Tibial nerve (tissue), 4 donors: ENCODE measurements around the gene ITCH. TPM values are rescaled to one million over a fixed set of nuclear protein-coding genes. Genes with fewer than 3 reads are reported as not detected.
"Not testable (repeated sequence)": the region's sequence is repeated elsewhere in the genome, so short reads cannot be mapped to it uniquely, and the experiment has no call there.

Experiments
- DNase-seq, 2 donors: peaks; one replicate each; pipeline ENCODE4 v3.0.0-alpha.2; 2019; ENCODE audit warnings: low spot score in 2 of 2
- H3K27ac ChIP-seq, 4 donors: fragments of 200-600 bp; sonication (generic) in 3 of 4; one replicate each; pipeline ENCODE4 v1.5.1; 2017 to 2019; ENCODE audit warnings: mild to moderate bottlenecking in 1 of 4
- H3K27me3 ChIP-seq, 2 donors: fragments of 200-600 bp; sonication (generic) in 1 of 2; one replicate each; pipeline versions ENCODE4 v1.5.1 to v1.6.0; 2017 to 2019
- H3K36me3 ChIP-seq, 3 donors: fragments of 200-600 bp; sonication (generic); one replicate each; pipeline ENCODE4 v1.5.1; 2018 to 2019
- H3K4me1 ChIP-seq, 4 donors: fragments of 200-600 bp; sonication (generic) in 3 of 4; one replicate each; pipeline ENCODE4 v1.5.1; 2017 to 2019
- H3K4me3 ChIP-seq, 4 donors: fragments of 200-600 bp; sonication (generic) in 3 of 4; one replicate each; pipeline ENCODE4 v1.5.1; 2017 to 2019; ENCODE audit warnings: mild to moderate bottlenecking in 1 of 4, moderate library complexity in 1 of 4
- H3K9me3 ChIP-seq, 4 donors: fragments of 200-600 bp; sonication (generic) in 3 of 4; one replicate each; pipeline ENCODE4 v1.5.1; 2017 to 2019
- EP300 ChIP-seq, 2 donors: sonication (generic); formaldehyde crosslinking; IDR thresholded peaks; one replicate each; pipeline ENCODE4 v1.6.1; 2017; ENCODE audit warnings: antibody characterized with exemption in 2 of 2, mild to moderate bottlenecking in 1 of 2
- POLR2A ChIP-seq, 2 donors: fragments of 450-650 bp; IDR thresholded peaks; one replicate each; pipeline ENCODE4 v1.6.1; 2017; ENCODE audit warnings: antibody characterized with exemption in 2 of 2, mild to moderate bottlenecking in 2 of 2, moderate library complexity in 2 of 2
- WGBS, 2 donors: methylation state at CpG; one replicate each; pipeline ENCODE4 v1.1.5; 2018; 5-methylcytosine and 5-hydroxymethylcytosine counted together
- total RNA-seq, 4 donors: library from RNA; depleted of rRNA; stranded (reverse); fragments of >200 nt; gene quantifications; one replicate each; pipeline ENCODE4 v1.1.0, GENCODE V29; 2016
- TF ChIP-seq, protein P1 (sequence below), 5 experiments: fragments of 200-600 bp in 3 of 5; fragments of 450-650 bp in 2 of 5; sonication (generic) in 3 of 5; IDR thresholded peaks; one replicate each; pipeline ENCODE4 v1.5.1; 2016 to 2019; ENCODE audit warnings: antibody characterized with exemption in 5 of 5, mild to moderate bottlenecking in 3 of 5, moderate library complexity in 2 of 5

The ITCH gene
- total RNA-seq, 4 donors from 2014 or later = 48.4 to 85.4 (median 62.8) TPM

DNA sequence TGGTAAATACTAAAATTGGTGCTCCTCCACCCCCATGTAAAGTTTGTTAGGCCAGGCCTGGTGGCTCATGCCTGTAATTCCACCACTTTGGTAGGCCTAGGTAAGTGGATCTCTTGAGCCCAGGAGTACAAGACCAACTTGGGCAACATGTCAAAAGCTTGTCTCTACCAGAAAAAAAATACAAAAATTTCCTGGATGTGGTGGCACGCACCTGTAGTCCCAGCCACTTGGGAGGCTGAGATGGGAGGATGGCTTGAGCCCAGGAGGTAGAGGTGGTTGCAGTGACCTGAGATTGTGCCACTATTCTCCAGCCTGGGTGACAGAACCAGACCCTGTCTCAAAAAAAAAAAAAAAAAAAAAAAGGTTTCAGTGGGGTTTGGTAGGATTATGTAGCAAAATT, 41.7 kb downstream of the ITCH start:
- Histone ChIP-seq H3K4me1 (peaks cover 0 to 49% (median 11%) of the 10 kb centered on the region in 4 donors), H3K27ac (no peak overlapping the region), H3K4me3 (no peak overlapping the region), H3K9me3 (no peaks in the 10 kb centered on the region), H3K36me3 (peaks cover 0 to 23% (median 0%) of the 10 kb centered on the region in 3 donors), H3K27me3 (no peaks in the 10 kb centered on the region)
- TF ChIP-seq EP300 (IDR thresholded peaks at IDR 0.05) (no peak), POLR2A (IDR thresholded peaks at IDR 0.05) (no peak)
- TF ChIP-seq, protein P1, sequence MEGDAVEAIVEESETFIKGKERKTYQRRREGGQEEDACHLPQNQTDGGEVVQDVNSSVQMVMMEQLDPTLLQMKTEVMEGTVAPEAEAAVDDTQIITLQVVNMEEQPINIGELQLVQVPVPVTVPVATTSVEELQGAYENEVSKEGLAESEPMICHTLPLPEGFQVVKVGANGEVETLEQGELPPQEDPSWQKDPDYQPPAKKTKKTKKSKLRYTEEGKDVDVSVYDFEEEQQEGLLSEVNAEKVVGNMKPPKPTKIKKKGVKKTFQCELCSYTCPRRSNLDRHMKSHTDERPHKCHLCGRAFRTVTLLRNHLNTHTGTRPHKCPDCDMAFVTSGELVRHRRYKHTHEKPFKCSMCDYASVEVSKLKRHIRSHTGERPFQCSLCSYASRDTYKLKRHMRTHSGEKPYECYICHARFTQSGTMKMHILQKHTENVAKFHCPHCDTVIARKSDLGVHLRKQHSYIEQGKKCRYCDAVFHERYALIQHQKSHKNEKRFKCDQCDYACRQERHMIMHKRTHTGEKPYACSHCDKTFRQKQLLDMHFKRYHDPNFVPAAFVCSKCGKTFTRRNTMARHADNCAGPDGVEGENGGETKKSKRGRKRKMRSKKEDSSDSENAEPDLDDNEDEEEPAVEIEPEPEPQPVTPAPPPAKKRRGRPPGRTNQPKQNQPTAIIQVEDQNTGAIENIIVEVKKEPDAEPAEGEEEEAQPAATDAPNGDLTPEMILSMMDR (IDR thresholded peaks at IDR 0.05) = no peak
- DNase-seq = no peak
- WGBS, 2 donors = 88 to 93% methylated on average over 1 of the region's 1 CpG

DNA sequence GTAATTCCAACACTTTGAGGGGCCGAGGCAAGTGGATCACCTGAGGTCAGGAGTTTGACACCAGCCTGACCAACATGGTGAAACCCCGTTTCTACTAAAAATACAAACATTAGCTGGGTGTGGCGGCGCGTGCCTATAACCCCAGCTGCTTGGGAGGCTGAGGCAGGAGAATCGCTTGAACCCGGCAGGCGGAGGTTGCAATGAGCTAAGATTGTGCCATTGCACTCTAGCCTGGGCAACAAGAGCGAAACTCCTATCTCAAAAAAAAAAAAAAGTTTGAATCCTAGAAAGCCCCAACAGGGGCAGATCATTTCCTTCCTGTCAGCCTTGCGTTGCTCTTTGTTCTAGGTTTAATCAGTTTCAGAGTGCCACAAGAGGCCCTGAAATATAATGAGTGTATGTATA, 42.2 kb downstream of the ITCH start:
- not testable (repeated sequence) for H3K27me3 ChIP-seq, H3K9me3 ChIP-seq, H3K27ac ChIP-seq, H3K4me3 ChIP-seq, DNase-seq
- 87 to 88% methylated on average over 10 of the region's 10 CpGs for WGBS, 2 donors
- Histone ChIP-seq H3K36me3 (peaks cover 0 to 23% (median 0%) of the 10 kb centered on the region in 3 donors), H3K4me1 (peaks cover 0 to 44% (median 10%) of the 10 kb centered on the region in 4 donors)

DNA sequence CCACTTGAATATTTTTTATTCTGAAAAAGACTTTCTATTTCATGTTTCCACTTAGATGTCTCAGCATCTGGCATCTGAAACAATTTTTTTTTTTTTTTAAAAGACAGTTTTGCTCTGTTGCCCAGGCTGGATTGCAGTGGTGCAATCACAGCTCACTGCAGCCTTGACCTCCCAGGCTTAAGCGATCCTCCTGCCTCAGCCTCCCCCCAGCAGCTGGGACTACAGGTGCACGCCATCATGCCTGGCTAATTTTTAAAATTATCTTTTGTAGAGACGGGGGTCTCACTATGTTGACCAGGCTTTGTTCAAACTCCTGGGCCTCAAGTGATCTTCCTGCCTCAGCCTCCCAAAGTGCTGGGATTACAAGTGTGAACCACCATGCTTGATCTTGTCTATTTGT, 42.9 kb downstream of the ITCH start:
- peaks cover 0 to 41% (median 7%) of the 10 kb centered on the region in 4 donors for H3K4me1 ChIP-seq
- peaks cover 0 to 26% (median 0%) of the 10 kb centered on the region in 3 donors for H3K36me3 ChIP-seq
- H3K4me3 ChIP-seq, H3K27ac ChIP-seq, H3K9me3 ChIP-seq, H3K27me3 ChIP-seq, DNase-seq: not testable (repeated sequence)
- WGBS, 2 donors = 96 to 97% methylated on average over 3 of the region's 3 CpGs

DNA sequence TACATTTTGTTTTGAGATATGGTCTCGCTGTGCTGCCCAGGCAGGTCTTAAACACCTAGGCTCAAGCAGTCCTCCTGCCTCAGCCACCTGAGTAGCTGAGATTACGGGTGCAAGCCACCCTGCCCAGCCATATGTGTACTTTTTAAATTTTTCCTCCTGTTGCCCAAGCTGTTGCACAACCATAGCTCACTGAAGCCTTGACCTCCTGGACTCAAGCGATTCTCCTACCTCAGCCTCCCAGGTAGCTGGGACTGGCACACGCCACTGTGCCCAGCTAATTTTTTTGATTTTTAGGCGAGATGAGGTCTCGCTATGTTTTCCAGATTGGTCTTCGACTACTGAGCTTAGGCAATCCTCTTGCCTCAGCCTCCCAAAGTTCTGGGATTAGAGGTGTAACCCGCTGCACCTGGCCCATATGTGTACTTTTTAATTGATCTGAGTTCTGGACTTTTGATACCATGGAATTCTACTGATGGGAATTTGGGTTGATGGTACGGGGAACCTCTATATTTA, 44.9 kb downstream of the ITCH start:
- TF ChIP-seq, protein P1 (IDR thresholded peaks at IDR 0.05) = no peak
- no peak for TF ChIP-seq POLR2A (IDR thresholded peaks at IDR 0.05)
- no peak for TF ChIP-seq EP300 (IDR thresholded peaks at IDR 0.05)
- no peak for DNase-seq
- peaks cover 0 to 37% (median 0%) of the 10 kb centered on the region in 3 donors for H3K36me3 ChIP-seq
- H3K4me3 ChIP-seq = no peak overlapping the region
- H3K27ac ChIP-seq = no peak overlapping the region
- whole genome bisulfite sequencing, 2 donors = 95 to 97% methylated on average over 9 of the region's 9 CpGs
- peaks cover 0 to 26% (median 4%) of the 10 kb centered on the region in 4 donors for H3K4me1 ChIP-seq
- H3K9me3 ChIP-seq = no peaks in the 10 kb centered on the region
- H3K27me3 ChIP-seq = no peaks in the 10 kb centered on the region

DNA sequence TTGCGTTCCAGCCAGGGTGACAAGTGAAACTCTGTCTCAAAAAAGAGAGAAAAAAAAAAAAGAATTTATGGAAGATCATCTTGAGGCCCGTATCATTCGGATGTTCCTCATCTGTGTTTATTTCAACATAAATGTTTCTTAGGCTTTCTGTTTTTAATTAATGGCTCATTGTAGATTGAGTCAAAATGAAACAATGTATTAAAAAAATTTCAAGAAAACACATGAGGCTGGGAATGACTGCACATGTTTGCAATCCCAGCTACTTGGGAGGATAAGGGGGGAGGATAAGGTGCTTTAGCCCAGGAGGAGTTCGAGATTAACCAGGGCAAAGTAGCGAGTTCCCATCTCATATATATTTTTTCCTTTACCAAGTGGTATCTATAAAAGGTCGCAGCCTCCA, 47.3 kb downstream of the ITCH start:
- DNase-seq = no peak
- Histone ChIP-seq H3K36me3 (peaks cover 0 to 53% (median 0%) of the 10 kb centered on the region in 3 donors), H3K4me1 (peaks cover 0 to 17% (median 0%) of the 10 kb centered on the region in 4 donors), H3K27ac (no peak overlapping the region), H3K9me3 (no peaks in the 10 kb centered on the region), H3K27me3 (no peaks in the 10 kb centered on the region), H3K4me3 (no peak overlapping the region)
- WGBS, 2 donors = 78 to 82% methylated on average over 6 of the region's 6 CpGs
- TF ChIP-seq, protein P1 (IDR thresholded peaks at IDR 0.05) = no peak
- TF ChIP-seq EP300 (IDR thresholded peaks at IDR 0.05) = no peak
- no peak for TF ChIP-seq POLR2A (IDR thresholded peaks at IDR 0.05)

DNA sequence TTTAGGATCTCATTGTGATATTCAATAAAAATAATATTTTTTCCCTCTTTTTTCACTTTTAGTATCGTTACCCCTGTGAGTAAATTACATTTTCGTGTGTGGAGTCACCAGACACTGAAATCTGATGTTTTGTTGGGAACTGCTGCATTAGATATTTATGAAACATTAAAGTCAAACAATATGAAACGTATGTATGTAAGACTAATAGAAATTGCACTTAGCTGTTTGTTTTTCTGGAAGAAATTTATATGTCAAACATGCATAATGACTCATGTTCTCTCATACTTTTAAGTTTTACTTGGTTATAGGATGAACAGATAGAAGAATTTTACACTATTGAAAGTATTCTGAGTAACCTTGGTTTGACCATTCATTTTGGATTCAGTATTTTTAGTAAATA, 49.4 kb downstream of the ITCH start:
- WGBS, 2 donors = 80 to 81% methylated on average over 3 of the region's 3 CpGs
- H3K4me1 ChIP-seq = peaks cover 0 to 10% (median 0%) of the 10 kb centered on the region in 4 donors
- no peak overlapping the region for H3K27ac ChIP-seq
- peaks cover 0 to 67% (median 0%) of the 10 kb centered on the region in 3 donors for H3K36me3 ChIP-seq
- no peaks in the 10 kb centered on the region for H3K9me3 ChIP-seq
- H3K4me3 ChIP-seq = no peak overlapping the region
- TF ChIP-seq, protein P1 (IDR thresholded peaks at IDR 0.05) = no peak
- no peaks in the 10 kb centered on the region for H3K27me3 ChIP-seq
- DNase-seq = no peak

DNA sequence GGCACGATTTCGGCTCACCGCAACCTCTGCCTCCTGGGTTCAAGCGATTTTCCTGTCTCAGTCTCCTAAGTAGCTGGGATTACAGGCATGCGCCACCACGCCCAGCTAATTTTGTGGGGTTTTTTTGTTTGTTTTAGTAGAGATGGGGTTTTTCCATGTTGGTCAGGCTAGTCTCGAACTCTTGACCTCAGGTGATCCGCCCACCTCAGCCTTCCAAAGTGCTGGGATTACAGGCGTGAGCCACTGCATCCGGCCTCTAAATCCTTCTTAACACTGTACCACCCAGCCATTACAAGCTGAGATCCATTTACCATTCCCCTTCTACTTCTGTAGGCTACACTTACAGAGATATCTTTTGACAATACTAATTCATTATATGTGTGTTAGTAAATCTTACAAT, 51.5 kb downstream of the ITCH start:
- 89 to 91% methylated on average over 10 of the region's 10 CpGs for WGBS, 2 donors
- not testable (repeated sequence) for H3K4me3 ChIP-seq, H3K4me1 ChIP-seq, H3K27me3 ChIP-seq, H3K9me3 ChIP-seq, DNase-seq
- peaks cover 0 to 67% (median 0%) of the 10 kb centered on the region in 3 donors for H3K36me3 ChIP-seq
- peak overlapping the region in 1 of 4 donors; percentile 8 for H3K27ac ChIP-seq
